Ovary (tissue), 3 donors: ENCODE results near the gene GOLT1A.

Experiments used
- CTCF ChIP-seq, 3 donors: fragments of 450-650 bp in 2 of 3; fragments of 200-600 bp in 1 of 3; IDR thresholded peaks; one replicate each; pipeline versions ENCODE4 v1.5.1 to v1.8.0; 2016 to 2022; ENCODE audit warnings: antibody characterized with exemption in 3 of 3, mild to moderate bottlenecking in 1 of 3
- EP300 ChIP-seq: sonication (generic); formaldehyde crosslinking; IDR thresholded peaks from one replicate; pipeline ENCODE4 v1.6.1; 2017; ENCODE audit warnings: antibody characterized with exemption
- POLR2A ChIP-seq: fragments of 450-650 bp; IDR thresholded peaks from one replicate; pipeline ENCODE4 v1.6.1; 2017; ENCODE audit warnings: antibody characterized with exemption, mild to moderate bottlenecking, moderate library complexity
- donor health status: DM: no; HTN: no; CAD: no.

- TF ChIP-seq CTCF (IDR thresholded peaks at IDR 0.05) (no peak), POLR2A (no peak), EP300 (no peak)
These were observed 2.4 kb upstream of the GOLT1A start for GRCh38 chr1:204216236-204216635.
